Tongue (tissue), 2 donors: ENCODE results near the gene WFDC10A. TPM values are rescaled to one million over a fixed set of nuclear protein-coding genes. Genes with fewer than 3 reads are reported as not detected.
"Not testable (repeated sequence)": the region's sequence is repeated elsewhere in the genome, so short reads cannot be mapped to it uniquely, and the experiment has no call there.

Source experiments
- DNase-seq: peaks from one replicate; pipeline ENCODE4 v3.0.0-alpha.2; 2015
- total RNA-seq: library from RNA; depleted of rRNA; stranded (reverse); fragments of >200 nt; gene quantifications from one replicate; pipeline ENCODE4 v1.2.3, GENCODE V29; 2014

The WFDC10A gene
- total RNA-seq, 1 donor from 2014 or later, result not detected

DNA sequence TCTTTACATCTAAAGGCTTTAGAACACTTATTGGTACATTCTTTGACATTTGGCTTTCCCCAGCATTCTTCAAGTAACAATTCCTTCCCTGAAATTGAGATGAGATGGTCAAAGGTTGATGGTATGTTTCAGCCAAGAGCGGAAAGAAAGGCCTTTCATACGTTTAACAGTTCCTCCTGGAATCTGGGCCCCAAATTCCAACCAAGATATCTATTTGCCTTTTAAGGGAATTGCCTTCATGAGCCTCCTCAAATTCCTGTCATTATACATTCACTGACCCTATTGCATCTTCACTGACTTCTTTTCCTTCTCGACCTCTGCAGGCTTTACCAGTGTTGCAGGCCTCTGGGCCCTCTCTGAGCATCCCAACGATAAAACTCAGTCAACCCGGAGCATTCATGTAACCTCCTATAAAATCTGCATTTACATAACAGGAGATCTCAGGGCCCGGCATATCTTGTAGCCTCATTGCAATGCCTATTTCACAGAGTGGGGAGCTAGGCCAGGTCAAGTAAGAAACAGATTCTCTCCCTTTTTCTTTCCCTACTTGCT, 19.8 kb downstream of the WFDC10A start:
- no peak for DNase-seq

DNA sequence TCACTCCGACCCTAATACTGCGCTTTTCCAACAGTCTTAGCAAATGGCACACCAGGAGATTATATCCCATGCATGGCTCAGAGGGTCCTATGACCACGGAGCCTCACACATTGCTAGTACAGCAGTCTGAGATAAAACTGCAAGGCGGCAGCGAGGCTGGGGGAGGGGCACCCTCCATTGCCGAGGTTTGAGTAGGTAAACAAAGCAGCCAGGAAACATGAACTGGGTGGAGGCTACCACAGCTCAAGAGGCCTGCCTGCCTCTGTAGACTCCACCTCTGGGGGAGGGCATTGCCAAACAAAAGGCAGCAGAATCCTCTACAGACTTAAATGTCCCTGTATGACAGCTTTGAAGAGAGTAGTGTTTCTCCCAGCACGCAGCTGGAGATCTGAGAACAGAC, 22.2 kb downstream of the WFDC10A start:
- not testable (repeated sequence) for DNase-seq

DNA sequence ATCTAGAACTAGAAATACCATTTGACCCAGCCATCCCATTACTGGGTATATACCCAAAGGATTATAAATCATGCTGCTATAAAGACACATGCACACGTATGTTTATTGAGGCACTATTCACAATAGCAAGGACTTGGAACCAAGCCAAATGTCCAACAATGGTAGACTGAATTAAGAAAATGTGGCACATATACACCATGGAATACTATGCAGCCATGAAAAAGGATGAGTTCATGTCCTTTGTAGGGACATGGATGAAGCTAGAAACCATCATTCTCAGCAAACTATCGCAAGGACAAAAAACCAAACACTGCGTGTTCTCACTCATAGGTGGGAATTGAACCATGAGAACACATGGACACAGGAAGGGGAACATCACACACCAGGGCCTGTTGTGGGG, 27.5 kb downstream of the WFDC10A start:
- DNase-seq, result not testable (repeated sequence)

DNA sequence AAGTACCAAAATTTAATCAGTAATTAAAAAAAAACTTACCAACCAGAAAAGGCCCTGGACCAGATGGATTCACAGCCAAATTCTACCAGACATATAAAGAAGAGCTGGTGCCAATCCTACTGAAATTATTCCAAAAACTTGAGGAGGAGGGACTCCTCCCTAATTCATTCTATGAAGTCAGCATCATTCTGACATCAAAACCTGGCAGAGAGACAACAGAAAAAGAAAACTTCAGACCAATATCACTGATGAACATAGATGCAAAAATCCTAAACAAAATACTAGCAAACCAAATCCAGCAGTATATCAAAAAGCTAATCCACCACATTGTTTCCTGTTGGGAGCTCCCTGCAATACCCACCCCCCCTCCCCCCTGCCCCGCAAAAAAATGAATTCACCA, 40.6 kb downstream of the WFDC10A start, which contains the start of gene WFDC11:
Gene WFDC11, minus strand, starts transcription at position 101 of the 400 bp plus-strand sequence. CDS start 19,639 bp downstream, outside the sequence.
- no peak for DNase-seq

DNA sequence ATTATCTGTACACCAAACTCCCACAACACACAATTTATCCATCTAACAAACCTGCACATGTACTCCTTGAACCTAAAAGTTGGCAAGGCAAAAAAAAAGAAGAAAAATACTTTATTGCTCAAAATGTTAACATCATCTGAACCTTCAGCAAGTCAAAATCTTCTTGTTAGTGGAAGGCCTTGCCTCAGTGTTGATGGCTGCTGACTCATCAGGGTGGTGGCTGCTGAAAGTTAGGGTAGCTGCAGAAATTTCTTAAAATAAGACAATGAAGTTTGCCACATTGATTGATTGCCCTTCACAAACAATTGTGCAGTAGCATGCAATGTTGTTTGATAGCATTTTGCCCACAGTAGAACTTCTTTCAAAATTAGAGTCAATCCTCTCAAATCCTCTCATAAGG, 43.2 kb downstream of the WFDC10A start:
- DNase-seq, result no peak

DNA sequence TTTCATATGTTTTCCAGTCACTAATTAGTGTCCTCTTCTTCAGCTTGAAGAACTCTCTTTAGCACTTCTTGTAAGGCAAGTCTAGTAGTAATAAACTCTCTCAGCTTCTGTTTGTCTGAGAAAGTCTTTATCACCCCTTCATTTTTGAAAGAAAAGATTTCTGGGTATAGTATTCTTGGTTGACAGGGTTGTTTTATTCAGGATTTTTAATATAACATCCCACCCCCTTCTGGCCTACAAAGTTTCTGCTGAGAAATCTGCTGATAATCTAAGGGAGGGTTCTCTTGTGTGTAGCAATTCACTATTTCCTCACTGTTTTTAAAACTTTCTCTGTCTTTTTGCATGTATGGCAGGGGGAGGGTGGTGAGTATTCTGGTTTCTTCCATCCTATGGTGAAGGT, 50.1 kb downstream of the WFDC10A start:
- no peak for DNase-seq

Other genes starting within 250 kb of the WFDC10A start
- gene DBNDD2, start 221.4 kb upstream of the WFDC10A start, total RNA-seq, result 23.4 TPM
- gene PIGT, start 213.6 kb upstream of the WFDC10A start, total RNA-seq, result 27.4 TPM
- gene WFDC2, start 160.0 kb upstream of the WFDC10A start, total RNA-seq, result 16.6 TPM
- not detected for gene SPINT3, start 114.1 kb upstream of the WFDC10A start, total RNA-seq
- not detected for gene WFDC6, start 90.3 kb upstream of the WFDC10A start, total RNA-seq
- gene EPPIN, start 82.3 kb upstream of the WFDC10A start, total RNA-seq, result not detected
- gene WFDC8, start 50.5 kb upstream of the WFDC10A start, total RNA-seq, result not detected
- not detected for gene WFDC9, start 1.5 kb downstream of the WFDC10A start, total RNA-seq
- gene WFDC11, start 40.5 kb downstream of the WFDC10A start, total RNA-seq, result not detected
- not detected for gene WFDC13, start 72.3 kb downstream of the WFDC10A start, total RNA-seq
- gene WFDC10B, start 75.3 kb downstream of the WFDC10A start, total RNA-seq, result not detected
- gene SPINT4, start 92.6 kb downstream of the WFDC10A start, total RNA-seq, result not detected
- not detected for gene WFDC3, start 162.1 kb downstream of the WFDC10A start, total RNA-seq
- 16.9 TPM for gene DNTTIP1, start 162.2 kb downstream of the WFDC10A start, total RNA-seq
- gene UBE2C, start 182.9 kb downstream of the WFDC10A start, total RNA-seq, result 13.8 TPM
- gene TNNC2, start 197.6 kb downstream of the WFDC10A start, total RNA-seq, result 2,441 TPM
- 67.3 TPM for gene SNX21, start 204.1 kb downstream of the WFDC10A start, total RNA-seq
- gene ACOT8, start 227.7 kb downstream of the WFDC10A start, total RNA-seq, result 27.7 TPM
- gene ZSWIM3, start 227.9 kb downstream of the WFDC10A start, total RNA-seq, result 5.2 TPM